HEK293 (cell line): ENCODE results near the gene B4GALNT4.
A peak's percentile ranks its signal among the peaks of the same experiment; 100 is the strongest.

Experiments
- CTCF ChIA-PET: fragments of 350-600 bp; formaldehyde crosslinking; extraction: SDS; loops from one replicate; lab custom pipeline; 2021; ENCODE audit warnings: antibody characterized with exemption; lab: Yijun Ruan, JAX
- POLR2A ChIA-PET: fragments of 300-600 bp; formaldehyde crosslinking; extraction: SDS; loops from one replicate; lab custom pipeline; 2020; ENCODE audit warnings: antibody characterized with exemption, inconsistent platforms; lab: Yijun Ruan, JAX
- H3K27ac ChIP-seq: fragments of 200-500 bp; sonication (Bioruptor generic); 2 replicates; pipeline ENCODE4 v1.5.1; 2014; ENCODE audit warnings: low read depth, low read length, control low read depth, inconsistent platforms; ENCODE audit errors: extremely low read depth
- H3K36me3 ChIP-seq, 2 experiments: fragments of 200-500 bp in 1 of 2; sonication (Bioruptor generic) in 1 of 2; 1 replicate in 1 of 2; 2 replicates in 1 of 2; pipeline ENCODE4 v1.5.1; 2014 to 2017; ENCODE audit warnings: inconsistent platforms in 2 of 2, low read length in 2 of 2; ENCODE audit not compliant: control insufficient read depth in 2 of 2, insufficient read depth in 1 of 2
- H3K4me1 ChIP-seq: fragments of 200-500 bp; sonication (Bioruptor generic); 2 replicates; pipeline ENCODE4 v1.5.1; 2014; ENCODE audit warnings: mild to moderate bottlenecking, low read length, inconsistent platforms; ENCODE audit not compliant: control insufficient read depth, insufficient read depth
- H3K4me3 ChIP-seq: 2 replicates; pipeline ENCODE4 v1.5.1; 2011; ENCODE audit warnings: low read depth, mild to moderate bottlenecking, control low read depth, low read length, moderate library complexity
- H3K9me3 ChIP-seq: fragments of 200-500 bp; sonication (Bioruptor generic); 2 replicates; pipeline ENCODE4 v1.5.1; 2014; ENCODE audit warnings: low read depth, low read length, inconsistent platforms; ENCODE audit not compliant: control insufficient read depth, insufficient read depth
- GLIS1 ChIP-seq: fragments of 450-650 bp; formaldehyde crosslinking; IDR thresholded peaks from 2 replicates; pipeline ENCODE4 v1.5.1; 2016; ENCODE audit warnings: missing biosample characterization, missing genetic modification characterization
- GLIS2 ChIP-seq: fragments of 450-650 bp; formaldehyde crosslinking; IDR thresholded peaks from 2 replicates; pipeline ENCODE4 v1.5.1; 2016; ENCODE audit warnings: missing biosample characterization, missing genetic modification characterization
- KLF1 ChIP-seq: fragments of 450-650 bp; formaldehyde crosslinking; IDR thresholded peaks from 2 replicates; pipeline ENCODE4 v1.5.1; 2016; ENCODE audit warnings: missing biosample characterization, missing genetic modification characterization
- PATZ1 ChIP-seq: fragments of 450-650 bp; formaldehyde crosslinking; IDR thresholded peaks from 2 replicates; pipeline ENCODE4 v1.5.1; 2016; ENCODE audit warnings: missing biosample characterization, missing genetic modification characterization
- PBX3 ChIP-seq: sonication (generic); formaldehyde crosslinking; IDR thresholded peaks from 2 replicates; pipeline ENCODE4 v1.8.1; 2022; ENCODE audit warnings: mild to moderate bottlenecking, moderate library complexity, missing genetic modification reagents
- ZIC2 ChIP-seq: fragments of 450-650 bp; formaldehyde crosslinking; IDR thresholded peaks from 2 replicates; pipeline ENCODE4 v1.5.1; 2016; ENCODE audit warnings: missing biosample characterization, missing genetic modification characterization
- ZNF23 ChIP-seq: fragments of 450-650 bp; formaldehyde crosslinking; IDR thresholded peaks from 2 replicates; pipeline ENCODE4 v1.5.1; 2016; ENCODE audit warnings: missing biosample characterization, missing genetic modification characterization, borderline replicate concordance
- ZNF24 ChIP-seq: fragments of 450-650 bp; formaldehyde crosslinking; IDR thresholded peaks from 2 replicates; pipeline ENCODE4 v1.5.1; 2016; ENCODE audit warnings: missing biosample characterization, missing genetic modification characterization
- ZNF513 ChIP-seq: fragments of 450-650 bp; IDR thresholded peaks from 2 replicates; pipeline ENCODE4 v1.5.1; 2018; ENCODE audit warnings: missing biosample characterization, missing genetic modification characterization

Gene B4GALNT4

GRCh38 chr11:393219-394033 is 24.1 kb downstream of the B4GALNT4 start:
- H3K36me3 ChIP-seq, result peaks cover 0 to 23% of the 10 kb centered on the region in 2 experiments; a peak in 1 of 3 replicates
- H3K27ac ChIP-seq, result no peak overlapping the region
- no peak overlapping the region for H3K4me3 ChIP-seq
- no peaks in the 10 kb centered on the region; the same call in 1 of the 2 replicates for H3K4me1 ChIP-seq
- no peak for TF ChIP-seq ZNF24
- 0 out of 2 replicates have a peak, but pooled peaks have one; percentile 19 for TF ChIP-seq GLIS2
- peak; percentile 6; the same call in 1 of the 2 replicates for TF ChIP-seq GLIS1
- ChIA-PET POLR2A (interaction anchor here (0.6 to 1.0 kb wide), 2 partner anchors 23 to 362 kb away, joined by 3 to 4 read pairs; no protein-coding TSS in a partner anchor), CTCF (interaction anchor here (0.5 to 0.7 kb wide), 2 partner anchors 14 to 189 kb away, joined by 3 read pairs; no protein-coding TSS in a partner anchor)
- no peaks in the 10 kb centered on the region for H3K9me3 ChIP-seq

GRCh38 chr11:394034-394857 is 24.9 kb downstream of the B4GALNT4 start, which contains the start of gene PKP3:
Gene PKP3 (plus strand): TSS chr11:394209. CDS start chr11:394293, 84 bp downstream.
- Histone ChIP-seq H3K27ac (peak within 1 kb of the TSS; percentile 73; the same call in 1 of the 2 replicates), H3K4me3 (peak within 1 kb of the TSS; percentile 33), H3K36me3 (peaks cover 0 to 28% of the 10 kb centered on the region in 2 experiments; a peak in 1 of 3 replicates), H3K4me1 (no peaks in the 10 kb centered on the region; the same call in 1 of the 2 replicates), H3K9me3 (no peaks in the 10 kb centered on the region)
- POLR2A ChIA-PET, result interaction anchor here (0.6 kb wide), 1 partner anchor 170 kb away, joined by 4 read pairs; no protein-coding TSS in a partner anchor
- TF ChIP-seq ZIC2 (tag by site-specific recombination) (0 out of 2 replicates have a peak, but pooled peaks have one; percentile 19), ZNF513 (tag by site-specific recombination) (no peak), PBX3 (CRISPR knock-in tag) (0 out of 2 replicates have a peak, but pooled peaks have one; percentile 65), PATZ1 (tag by site-specific recombination) (no peak), KLF1 (peak; percentile 64)
- CTCF ChIA-PET, result interaction anchor here (0.5 to 0.7 kb wide), 2 partner anchors 13 to 188 kb away, joined by 3 read pairs; no protein-coding TSS in a partner anchor

- ChIA-PET POLR2A (no interaction called here), CTCF (no interaction called here)
- Histone ChIP-seq H3K36me3 (peaks cover 0 to 34% of the 10 kb centered on the region in 2 experiments; a peak in 1 of 3 replicates), H3K9me3 (no peaks in the 10 kb centered on the region), H3K27ac (peak overlapping the region; percentile 73; the same call in 1 of the 2 replicates), H3K4me1 (no peaks in the 10 kb centered on the region; the same call in 1 of the 2 replicates), H3K4me3 (peak overlapping the region; percentile 33)
- peak; percentile 35; the same call in 1 of the 2 replicates for TF ChIP-seq GLIS2
- no peak for TF ChIP-seq ZNF23
Measured at GRCh38 chr11:394858-395655, 25.8 kb downstream of the B4GALNT4 start.
